K562 (cell line): ENCODE results near the gene MPHOSPH9. TPM values are rescaled to one million over a fixed set of nuclear protein-coding genes. Genes with fewer than 3 reads are reported as not detected.

ENCODE experiments used
- ATF2 ChIP-seq: sonication (generic); formaldehyde crosslinking; IDR thresholded peaks from 2 replicates; pipeline ENCODE4 v1.8.1; 2022; ENCODE audit warnings: missing genetic modification reagents
- EZH2 ChIP-seq: IDR thresholded peaks from 2 replicates; pipeline ENCODE4 v1.6.1; 2012; ENCODE audit warnings: low read depth, mild to moderate bottlenecking, inconsistent platforms, low read length, borderline replicate concordance
- FOXP1 ChIP-seq: sonication (generic); formaldehyde crosslinking; IDR thresholded peaks from 2 replicates; pipeline ENCODE4 v1.8.0; 2022; ENCODE audit warnings: mild to moderate bottlenecking, missing genetic modification reagents
- MBD1 ChIP-seq: fragments of 250-450 bp; sonication (Bioruptor Pico); IDR thresholded peaks from 2 replicates; pipeline ENCODE4 v1.8.0; 2022; ENCODE audit warnings: inconsistent platforms
- MYC ChIP-seq, 2 experiments: fragments of 250-450 bp in 1 of 2; sonication (Bioruptor Pico) in 1 of 2; IDR thresholded peaks; 2 replicates each; pipeline versions ENCODE4 v1.5.1 to v1.6.1; 2012 to 2021; ENCODE audit warnings: low read depth in 2 of 2, borderline replicate concordance in 1 of 2, improper control_type of control experiment in 1 of 2, low read length in 1 of 2, mild to moderate bottlenecking in 1 of 2, moderate library complexity in 1 of 2
- POLR2AphosphoS5 ChIP-seq: IDR thresholded peaks from 2 replicates; pipeline ENCODE4 v1.6.1; 2011; ENCODE audit warnings: mild to moderate bottlenecking, low read depth, low read length, moderate library complexity; ENCODE audit not compliant: control insufficient read depth, insufficient read depth
- PPARD ChIP-seq: fragments of 250-450 bp; sonication (Bioruptor Pico); IDR thresholded peaks from 2 replicates; pipeline ENCODE4 v1.8.0; 2022; ENCODE audit warnings: inconsistent platforms, mild to moderate bottlenecking, moderate library complexity
- SETDB1 ChIP-seq: IDR thresholded peaks from one replicate; pipeline ENCODE4 v1.6.1; 2012; ENCODE audit warnings: low read length, control low read depth, inconsistent platforms
- TEAD4 ChIP-seq, 2 experiments: sonication (generic) in 1 of 2; formaldehyde crosslinking in 1 of 2; IDR thresholded peaks; 2 replicates each; pipeline versions ENCODE4 v1.6.1 to v1.8.0; 2012 to 2022; ENCODE audit warnings: borderline replicate concordance in 1 of 2, inconsistent platforms in 1 of 2, low read length in 1 of 2, mild to moderate bottlenecking in 1 of 2, missing genetic modification reagents in 1 of 2
- WHSC1 ChIP-seq: IDR thresholded peaks from one replicate; pipeline ENCODE4 v1.6.1; 2012; ENCODE audit warnings: low read length, control low read depth, inconsistent platforms
- XRCC4 ChIP-seq: IDR thresholded peaks from one replicate; pipeline ENCODE4 v1.6.1; 2011; ENCODE audit not compliant: insufficient read depth, insufficient read length; ENCODE audit errors: extremely low read depth
- ZBED1 ChIP-seq: IDR thresholded peaks from 2 replicates; pipeline ENCODE4 v1.6.1; 2014
- ZNF318 ChIP-seq, 2 experiments: fragments of 450-650 bp; IDR thresholded peaks; 2 replicates each; pipeline ENCODE4 v1.6.1; 2016; ENCODE audit warnings: mild to moderate bottlenecking in 2 of 2, borderline replicate concordance in 1 of 2, low read depth in 1 of 2, moderate library complexity in 1 of 2
- polyA plus RNA-seq, 8 experiments: library from polyadenylated mRNA; depleted of rRNA in 4 of 8; stranded (reverse) in 5 of 8; unstranded in 3 of 8; fragments of >200 nt; fragmentation: Nextera tagmentation in 2 of 8; fragmentation: Illumina TruSeq in 1 of 8; extraction: Ambion mirVana in 2 of 8; extraction: Trizol in 1 of 8; gene quantifications; 2 replicates each; pipeline versions ENCODE4 v1.2.1 to v1.2.3, GENCODE V29; 2011 to 2014; ENCODE audit warnings: inconsistent platforms in 1 of 8, missing spikeins in 1 of 8
- total RNA-seq, 7 experiments: library from RNA; depleted of rRNA in 6 of 7; stranded (reverse); fragments of >200 nt in 6 of 7; fragmentation: Illumina TruSeq in 2 of 7; extraction: Trizol in 2 of 7; gene quantifications; 2 replicates each; pipeline versions ENCODE4 v1.2.1 to v1.2.3, GENCODE V29; 2011 to 2021; ENCODE audit warnings: low replicate concordance in 1 of 7

The MPHOSPH9 gene
- total and polyA plus RNA-seq, 9 of the 15 experiments (the other 6 are each of a cell fraction or from before 2014, with no cell fraction given): 14.2 to 103 (median 54.5) TPM

- TF ChIP-seq MBD1 (CRISPR knock-in tag) (no peak), TEAD4 (IDR thresholded peaks at IDR 0.05; ENCODE audit: low read length) (no peak), TEAD4 (CRISPR knock-in tag; IDR thresholded peaks at IDR 0.05; ENCODE audit: borderline replicate concordance) (no peak), ATF2 (CRISPR knock-in tag) (no peak), EZH2 (no peak), XRCC4 (no peak), SETDB1 (no peak), ZNF318 (IDR thresholded peaks at IDR 0.05; ENCODE audit: borderline replicate concordance in 1 of 2, low read depth in 1 of 2) (no peak), WHSC1 (no peak), ZBED1 (no peak), POLR2AphosphoS5 (no peak; the same call in 1 of the 2 replicates), PPARD (CRISPR knock-in tag) (no peak), MYC (IDR thresholded peaks at IDR 0.05; ENCODE audit: low read depth, low read length) (no peak), MYC (CRISPR knock-in tag; IDR thresholded peaks at IDR 0.05; ENCODE audit: borderline replicate concordance, low read depth) (no peak), FOXP1 (CRISPR knock-in tag) (peak; percentile 56; the same call in 1 of the 2 replicates)
These were observed 766 bp upstream of the MPHOSPH9 start (continued) for GRCh38 chr12:123233505-123234308.
